ENCODE results near the gene SCN4A.
"Not testable (repeated sequence)": the region's sequence is repeated elsewhere in the genome, so short reads cannot be mapped to it uniquely, and the experiment has no call there.

The SCN4A gene

GRCh38 chr17:63929860-63930766 lies 42.6 kb downstream of the SCN4A start:
- no peak overlapping the region for H3K4me3 ChIP-seq (ENCODE audit: low read depth, low read length)
- no peak for TF ChIP-seq CTCF (IDR thresholded peaks at IDR 0.05; ENCODE audit: low read depth, low read length)

GRCh38 chr17:63928966-63929695 lies 43.6 kb downstream of the SCN4A start:
- TF ChIP-seq CTCF (IDR thresholded peaks at IDR 0.05; ENCODE audit: low read depth, low read length): no peak

GRCh38 chr17:63928172-63928666 lies 44.5 kb downstream of the SCN4A start:
- H3K4me3 ChIP-seq (ENCODE audit: low read depth, low read length): no peak overlapping the region
- TF ChIP-seq CTCF (IDR thresholded peaks at IDR 0.05; ENCODE audit: low read depth, low read length): no peak

More at GRCh38 chr17:63928966-63929695, 43.6 kb downstream of the SCN4A start:
- no peak overlapping the region for H3K4me3 ChIP-seq (ENCODE audit: low read depth, low read length)

GRCh38 chr17:63927464-63928171 lies 45.1 kb downstream of the SCN4A start:
- H3K4me3 ChIP-seq (ENCODE audit: low read depth, low read length): no peak overlapping the region
- TF ChIP-seq CTCF (IDR thresholded peaks at IDR 0.05; ENCODE audit: low read depth, low read length): no peak

GRCh38 chr17:63926164-63926563 lies 46.6 kb downstream of the SCN4A start:
- H3K4me3 ChIP-seq (ENCODE audit: low read depth, low read length): no peak overlapping the region
- no peak for TF ChIP-seq CTCF (IDR thresholded peaks at IDR 0.05; ENCODE audit: low read depth, low read length)

- H3K4me3 ChIP-seq (ENCODE audit: low read depth, low read length): no peak overlapping the region
Observed at GRCh38 chr17:63925615-63926014, 47.1 kb downstream of the SCN4A start.

GRCh38 chr17:63922402-63922801 lies 50.3 kb downstream of the SCN4A start:
- H3K4me3 ChIP-seq (ENCODE audit: low read depth, low read length): not testable (repeated sequence)

More at GRCh38 chr17:63925615-63926014, 47.1 kb downstream of the SCN4A start:
- TF ChIP-seq CTCF (IDR thresholded peaks at IDR 0.05; ENCODE audit: low read depth, low read length): no peak

GRCh38 chr17:63920779-63921178 lies 51.9 kb downstream of the SCN4A start:
- H3K4me3 ChIP-seq (ENCODE audit: low read depth, low read length): not testable (repeated sequence)

- not testable (repeated sequence) for H3K4me3 ChIP-seq (ENCODE audit: low read depth, low read length)
Observed at GRCh38 chr17:63920050-63920449, 52.7 kb downstream of the SCN4A start.
